HepG2 (cell line): ENCODE measurements around the gene PLCB1. TPM values are rescaled to one million over a fixed set of nuclear protein-coding genes. Genes with fewer than 3 reads are reported as not detected.

Experiments used
- CEBPB ChIP-seq: IDR thresholded peaks from 2 replicates; pipeline ENCODE4 v1.6.1; 2011; ENCODE audit warnings: low read depth, low read length, improper control_type of control experiment, borderline replicate concordance
- ERF ChIP-seq: IDR thresholded peaks from 2 replicates; pipeline ENCODE4 v1.6.1; 2018; ENCODE audit warnings: missing biosample characterization, missing genetic modification reagents
- KAT8 ChIP-seq: IDR thresholded peaks from 2 replicates; pipeline ENCODE4 v1.6.1; 2016; ENCODE audit warnings: missing genetic modification reagents, missing compliant biosample characterization
- PATZ1 ChIP-seq: sonication (generic); formaldehyde crosslinking; IDR thresholded peaks from 2 replicates; pipeline ENCODE4 v1.4.0; 2020; ENCODE audit warnings: missing genetic modification reagents
- POLR2A ChIP-seq, 2 experiments: IDR thresholded peaks; 2 replicates each; pipeline ENCODE4 v1.6.1; 2011; ENCODE audit warnings: low read depth in 2 of 2, low read length in 2 of 2, mild to moderate bottlenecking in 1 of 2, moderate library complexity in 1 of 2; ENCODE audit not compliant: insufficient read depth in 1 of 2
- RXRB ChIP-seq: IDR thresholded peaks from 2 replicates; pipeline ENCODE4 v1.6.1; 2016; ENCODE audit warnings: borderline replicate concordance, missing genetic modification reagents, missing compliant biosample characterization
- STAG1 ChIP-seq: sonication (generic); formaldehyde crosslinking; IDR thresholded peaks from 2 replicates; pipeline ENCODE4 v1.4.0; 2020; ENCODE audit warnings: missing genetic modification reagents
- TEAD3 ChIP-seq: optimal IDR thresholded peaks from 2 replicates; pipeline ENCODE3; 2016; ENCODE audit warnings: borderline replicate concordance
- THAP11 ChIP-seq: IDR thresholded peaks from 2 replicates; pipeline ENCODE4 v1.6.1; 2016; ENCODE audit warnings: missing biosample characterization, missing genetic modification reagents
- ZBTB25 ChIP-seq: IDR thresholded peaks from 2 replicates; pipeline ENCODE4 v1.6.1; 2018; ENCODE audit warnings: missing genetic modification reagents
- ZMYM4 ChIP-seq: sonication (generic); formaldehyde crosslinking; IDR thresholded peaks from 2 replicates; pipeline ENCODE4 v1.8.1; 2023; ENCODE audit warnings: mild to moderate bottlenecking, missing genetic modification reagents
- ZNF136 ChIP-seq: sonication (generic); formaldehyde crosslinking; IDR thresholded peaks from 2 replicates; pipeline ENCODE4 v1.8.1; 2022; ENCODE audit warnings: low read depth, mild to moderate bottlenecking, moderate library complexity, missing genetic modification reagents
- ZNF20 ChIP-seq: sonication (generic); formaldehyde crosslinking; IDR thresholded peaks from 2 replicates; pipeline ENCODE4 v1.4.0; 2020; ENCODE audit warnings: mild to moderate bottlenecking, moderate library complexity, missing genetic modification reagents
- ZNF256 ChIP-seq: sonication (generic); formaldehyde crosslinking; conservative IDR thresholded peaks from 2 replicates; pipeline ENCODE4 v1.4.0; 2020; ENCODE audit warnings: missing genetic modification reagents
- ZNF781 ChIP-seq: sonication (generic); formaldehyde crosslinking; IDR thresholded peaks from 2 replicates; pipeline ENCODE4 v1.5.1; 2020; ENCODE audit warnings: borderline replicate concordance, mild to moderate bottlenecking, missing genetic modification reagents; ENCODE audit errors: not compliant biosample characterization
- ZNF792 ChIP-seq: IDR thresholded peaks from 2 replicates; pipeline ENCODE4 v1.6.1; 2016
- polyA plus RNA-seq, 8 experiments: library from polyadenylated mRNA; depleted of rRNA in 3 of 8; stranded (reverse) in 7 of 8; unstranded in 1 of 8; fragments of >200 nt; fragmentation: Illumina TruSeq in 4 of 8; extraction: Trizol in 4 of 8; gene quantifications; 2 replicates each; pipeline versions ENCODE4 v1.2.1 to v1.2.3, GENCODE V29; 2011 to 2016; ENCODE audit warnings: low read depth in 4 of 8, missing spikeins in 1 of 8, mixed read lengths in 1 of 8; ENCODE audit not compliant: insufficient read depth in 1 of 8
- total RNA-seq, 5 experiments: library from RNA; depleted of rRNA; stranded (reverse); fragments of >200 nt; fragmentation: Illumina TruSeq; extraction: Trizol; gene quantifications; 2 replicates each; pipeline ENCODE4 v1.2.3, GENCODE V29; 2016; ENCODE audit warnings: low read depth in 1 of 5
- TF ChIP-seq, protein P1 (sequence below): sonication (generic); formaldehyde crosslinking; IDR thresholded peaks from 2 replicates; pipeline ENCODE4 v1.5.0; 2020; ENCODE audit warnings: missing genetic modification reagents
- TF ChIP-seq, protein P2 (sequence below): sonication (generic); formaldehyde crosslinking; IDR thresholded peaks from 2 replicates; pipeline ENCODE4 v1.4.0; 2020; ENCODE audit warnings: missing genetic modification reagents
- TF ChIP-seq, protein P3 (sequence below): sonication (generic); formaldehyde crosslinking; IDR thresholded peaks from 2 replicates; pipeline ENCODE4 v1.4.0; 2020; ENCODE audit warnings: missing genetic modification reagents, mild to moderate bottlenecking, borderline replicate concordance

Gene PLCB1
- total and polyA plus RNA-seq, 2 of the 13 experiments (the other 11 are each of a cell fraction or from before 2014, with no cell fraction given) = 42.4 to 55.9 TPM

DNA sequence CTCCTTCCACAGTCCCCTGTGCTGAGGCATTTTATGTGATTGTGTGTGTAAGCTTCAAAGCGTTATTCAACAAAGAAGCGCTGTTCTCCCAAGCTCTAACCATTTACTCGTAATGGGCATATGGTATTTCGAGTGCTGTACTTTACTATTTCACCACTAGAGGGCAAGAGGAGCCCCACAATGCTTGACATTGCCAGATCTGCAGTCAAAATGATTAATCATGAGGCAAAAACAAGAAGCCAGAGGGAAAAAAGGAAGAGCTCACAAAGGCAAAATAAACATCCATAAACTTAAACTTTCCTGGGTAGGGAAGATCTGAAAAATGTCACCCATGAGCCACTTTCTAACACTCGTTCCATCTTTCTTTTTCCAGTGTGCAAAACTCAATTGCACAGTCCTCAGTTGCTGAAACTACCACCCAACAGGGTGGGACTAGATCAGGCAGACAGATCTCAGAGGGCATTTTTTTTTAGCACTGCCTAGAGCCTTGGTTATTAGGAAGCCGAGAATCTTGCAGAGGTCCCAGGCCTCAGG, 721.8 kb downstream of the PLCB1 start (continued):
- TF ChIP-seq CEBPB (no peak), KAT8 (CRISPR knock-in tag) (0 out of 2 replicates have a peak, but pooled peaks have one; percentile 20), ERF (CRISPR knock-in tag) (0 out of 2 replicates have a peak, but pooled peaks have one; percentile 37), POLR2A (IDR thresholded peaks at IDR 0.05; ENCODE audit: insufficient read depth in 1 of 2, low read depth in 2 of 2, low read length in 2 of 2) (no peak), ZNF256 (no peak), STAG1 (peak; percentile 82), PATZ1 (CRISPR knock-in tag) (no peak), ZMYM4 (CRISPR knock-in tag) (peak; percentile 44; the same call in 1 of the 2 replicates), RXRB (CRISPR knock-in tag) (peak; percentile 40; the same call in 1 of the 2 replicates), ZBTB25 (peak; percentile 47; the same call in 1 of the 2 replicates), ZNF792 (CRISPR knock-in tag) (no peak), THAP11 (CRISPR knock-in tag) (peak; percentile 37; the same call in 1 of the 2 replicates), ZNF20 (CRISPR knock-in tag) (no peak), TEAD3 (CRISPR knock-in tag) (peak; percentile 69), ZNF781 (CRISPR knock-in tag) (no peak), ZNF136 (CRISPR knock-in tag) (no peak)
- TF ChIP-seq, protein P1, sequence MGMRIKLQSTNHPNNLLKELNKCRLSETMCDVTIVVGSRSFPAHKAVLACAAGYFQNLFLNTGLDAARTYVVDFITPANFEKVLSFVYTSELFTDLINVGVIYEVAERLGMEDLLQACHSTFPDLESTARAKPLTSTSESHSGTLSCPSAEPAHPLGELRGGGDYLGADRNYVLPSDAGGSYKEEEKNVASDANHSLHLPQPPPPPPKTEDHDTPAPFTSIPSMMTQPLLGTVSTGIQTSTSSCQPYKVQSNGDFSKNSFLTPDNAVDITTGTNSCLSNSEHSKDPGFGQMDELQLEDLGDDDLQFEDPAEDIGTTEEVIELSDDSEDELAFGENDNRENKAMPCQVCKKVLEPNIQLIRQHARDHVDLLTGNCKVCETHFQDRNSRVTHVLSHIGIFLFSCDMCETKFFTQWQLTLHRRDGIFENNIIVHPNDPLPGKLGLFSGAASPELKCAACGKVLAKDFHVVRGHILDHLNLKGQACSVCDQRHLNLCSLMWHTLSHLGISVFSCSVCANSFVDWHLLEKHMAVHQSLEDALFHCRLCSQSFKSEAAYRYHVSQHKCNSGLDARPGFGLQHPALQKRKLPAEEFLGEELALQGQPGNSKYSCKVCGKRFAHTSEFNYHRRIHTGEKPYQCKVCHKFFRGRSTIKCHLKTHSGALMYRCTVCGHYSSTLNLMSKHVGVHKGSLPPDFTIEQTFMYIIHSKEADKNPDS (CRISPR knock-in tag) = no peak
- TF ChIP-seq, protein P2, sequence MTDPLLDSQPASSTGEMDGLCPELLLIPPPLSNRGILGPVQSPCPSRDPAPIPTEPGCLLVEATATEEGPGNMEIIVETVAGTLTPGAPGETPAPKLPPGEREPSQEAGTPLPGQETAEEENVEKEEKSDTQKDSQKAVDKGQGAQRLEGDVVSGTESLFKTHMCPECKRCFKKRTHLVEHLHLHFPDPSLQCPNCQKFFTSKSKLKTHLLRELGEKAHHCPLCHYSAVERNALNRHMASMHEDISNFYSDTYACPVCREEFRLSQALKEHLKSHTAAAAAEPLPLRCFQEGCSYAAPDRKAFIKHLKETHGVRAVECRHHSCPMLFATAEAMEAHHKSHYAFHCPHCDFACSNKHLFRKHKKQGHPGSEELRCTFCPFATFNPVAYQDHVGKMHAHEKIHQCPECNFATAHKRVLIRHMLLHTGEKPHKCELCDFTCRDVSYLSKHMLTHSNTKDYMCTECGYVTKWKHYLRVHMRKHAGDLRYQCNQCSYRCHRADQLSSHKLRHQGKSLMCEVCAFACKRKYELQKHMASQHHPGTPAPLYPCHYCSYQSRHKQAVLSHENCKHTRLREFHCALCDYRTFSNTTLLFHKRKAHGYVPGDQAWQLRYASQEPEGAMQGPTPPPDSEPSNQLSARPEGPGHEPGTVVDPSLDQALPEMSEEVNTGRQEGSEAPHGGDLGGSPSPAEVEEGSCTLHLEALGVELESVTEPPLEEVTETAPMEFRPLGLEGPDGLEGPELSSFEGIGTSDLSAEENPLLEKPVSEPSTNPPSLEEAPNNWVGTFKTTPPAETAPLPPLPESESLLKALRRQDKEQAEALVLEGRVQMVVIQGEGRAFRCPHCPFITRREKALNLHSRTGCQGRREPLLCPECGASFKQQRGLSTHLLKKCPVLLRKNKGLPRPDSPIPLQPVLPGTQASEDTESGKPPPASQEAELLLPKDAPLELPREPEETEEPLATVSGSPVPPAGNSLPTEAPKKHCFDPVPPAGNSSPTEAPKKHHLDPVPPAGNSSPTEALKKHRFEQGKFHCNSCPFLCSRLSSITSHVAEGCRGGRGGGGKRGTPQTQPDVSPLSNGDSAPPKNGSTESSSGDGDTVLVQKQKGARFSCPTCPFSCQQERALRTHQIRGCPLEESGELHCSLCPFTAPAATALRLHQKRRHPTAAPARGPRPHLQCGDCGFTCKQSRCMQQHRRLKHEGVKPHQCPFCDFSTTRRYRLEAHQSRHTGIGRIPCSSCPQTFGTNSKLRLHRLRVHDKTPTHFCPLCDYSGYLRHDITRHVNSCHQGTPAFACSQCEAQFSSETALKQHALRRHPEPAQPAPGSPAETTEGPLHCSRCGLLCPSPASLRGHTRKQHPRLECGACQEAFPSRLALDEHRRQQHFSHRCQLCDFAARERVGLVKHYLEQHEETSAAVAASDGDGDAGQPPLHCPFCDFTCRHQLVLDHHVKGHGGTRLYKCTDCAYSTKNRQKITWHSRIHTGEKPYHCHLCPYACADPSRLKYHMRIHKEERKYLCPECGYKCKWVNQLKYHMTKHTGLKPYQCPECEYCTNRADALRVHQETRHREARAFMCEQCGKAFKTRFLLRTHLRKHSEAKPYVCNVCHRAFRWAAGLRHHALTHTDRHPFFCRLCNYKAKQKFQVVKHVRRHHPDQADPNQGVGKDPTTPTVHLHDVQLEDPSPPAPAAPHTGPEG (CRISPR knock-in tag) = no peak
- TF ChIP-seq, protein P3, sequence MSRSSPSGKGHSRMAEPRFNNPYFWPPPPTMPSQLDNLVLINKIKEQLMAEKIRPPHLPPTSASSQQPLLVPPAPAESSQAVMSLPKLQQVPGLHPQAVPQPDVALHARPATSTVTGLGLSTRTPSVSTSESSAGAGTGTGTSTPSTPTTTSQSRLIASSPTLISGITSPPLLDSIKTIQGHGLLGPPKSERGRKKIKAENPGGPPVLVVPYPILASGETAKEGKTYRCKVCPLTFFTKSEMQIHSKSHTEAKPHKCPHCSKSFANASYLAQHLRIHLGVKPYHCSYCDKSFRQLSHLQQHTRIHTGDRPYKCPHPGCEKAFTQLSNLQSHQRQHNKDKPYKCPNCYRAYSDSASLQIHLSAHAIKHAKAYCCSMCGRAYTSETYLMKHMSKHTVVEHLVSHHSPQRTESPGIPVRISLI (CRISPR knock-in tag) = no peak
